ENCODE results near the gene SP140L.

DNA sequence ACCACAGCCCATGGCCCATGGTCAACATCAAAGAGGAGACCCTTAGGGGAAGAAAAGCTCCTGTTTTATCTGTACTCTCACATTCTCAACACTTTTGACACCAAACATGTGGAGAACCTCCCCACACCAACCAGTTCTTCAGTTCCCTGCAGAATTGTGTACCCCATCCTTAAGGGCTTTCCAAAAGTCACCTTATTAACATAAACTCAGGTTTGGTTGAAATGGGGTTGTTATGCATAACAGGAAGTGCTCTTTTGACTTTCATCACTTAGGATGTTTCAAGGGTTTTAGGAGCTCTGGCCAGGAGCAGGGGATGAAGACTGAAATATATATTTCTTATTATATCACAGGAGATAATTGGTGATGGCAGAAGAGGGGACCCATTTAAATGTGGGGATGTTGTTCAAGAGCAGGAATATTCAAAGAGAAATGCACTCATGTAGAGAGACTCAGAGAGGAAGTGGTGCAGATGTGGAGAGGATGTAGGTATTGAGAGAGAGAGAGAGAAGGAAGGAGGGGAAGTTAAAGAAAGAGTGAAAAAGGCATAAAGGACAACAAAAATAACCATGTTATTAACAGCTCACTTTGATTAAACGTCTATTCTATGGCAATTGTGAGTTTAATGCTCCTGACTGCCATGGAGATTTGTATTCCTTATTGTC lies 35.2 kb downstream of the SP140L start:
- TF ChIP-seq, protein P1, sequence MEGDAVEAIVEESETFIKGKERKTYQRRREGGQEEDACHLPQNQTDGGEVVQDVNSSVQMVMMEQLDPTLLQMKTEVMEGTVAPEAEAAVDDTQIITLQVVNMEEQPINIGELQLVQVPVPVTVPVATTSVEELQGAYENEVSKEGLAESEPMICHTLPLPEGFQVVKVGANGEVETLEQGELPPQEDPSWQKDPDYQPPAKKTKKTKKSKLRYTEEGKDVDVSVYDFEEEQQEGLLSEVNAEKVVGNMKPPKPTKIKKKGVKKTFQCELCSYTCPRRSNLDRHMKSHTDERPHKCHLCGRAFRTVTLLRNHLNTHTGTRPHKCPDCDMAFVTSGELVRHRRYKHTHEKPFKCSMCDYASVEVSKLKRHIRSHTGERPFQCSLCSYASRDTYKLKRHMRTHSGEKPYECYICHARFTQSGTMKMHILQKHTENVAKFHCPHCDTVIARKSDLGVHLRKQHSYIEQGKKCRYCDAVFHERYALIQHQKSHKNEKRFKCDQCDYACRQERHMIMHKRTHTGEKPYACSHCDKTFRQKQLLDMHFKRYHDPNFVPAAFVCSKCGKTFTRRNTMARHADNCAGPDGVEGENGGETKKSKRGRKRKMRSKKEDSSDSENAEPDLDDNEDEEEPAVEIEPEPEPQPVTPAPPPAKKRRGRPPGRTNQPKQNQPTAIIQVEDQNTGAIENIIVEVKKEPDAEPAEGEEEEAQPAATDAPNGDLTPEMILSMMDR (IDR thresholded peaks at IDR 0.05; ENCODE audit: low read depth, low read length, poor library complexity, severe bottlenecking): no peak
- no peak for TF ChIP-seq EZH2phosphoT487 (IDR thresholded peaks at IDR 0.05; ENCODE audit: borderline replicate concordance, low read length)
